Measurements from ENCODE around the gene ASXL3. TPM values are rescaled to one million over a fixed set of nuclear protein-coding genes. Genes with fewer than 3 reads are reported as not detected.

Gene ASXL3
- total RNA-seq, 1 experiment from 2014 or later, result not detected

DNA sequence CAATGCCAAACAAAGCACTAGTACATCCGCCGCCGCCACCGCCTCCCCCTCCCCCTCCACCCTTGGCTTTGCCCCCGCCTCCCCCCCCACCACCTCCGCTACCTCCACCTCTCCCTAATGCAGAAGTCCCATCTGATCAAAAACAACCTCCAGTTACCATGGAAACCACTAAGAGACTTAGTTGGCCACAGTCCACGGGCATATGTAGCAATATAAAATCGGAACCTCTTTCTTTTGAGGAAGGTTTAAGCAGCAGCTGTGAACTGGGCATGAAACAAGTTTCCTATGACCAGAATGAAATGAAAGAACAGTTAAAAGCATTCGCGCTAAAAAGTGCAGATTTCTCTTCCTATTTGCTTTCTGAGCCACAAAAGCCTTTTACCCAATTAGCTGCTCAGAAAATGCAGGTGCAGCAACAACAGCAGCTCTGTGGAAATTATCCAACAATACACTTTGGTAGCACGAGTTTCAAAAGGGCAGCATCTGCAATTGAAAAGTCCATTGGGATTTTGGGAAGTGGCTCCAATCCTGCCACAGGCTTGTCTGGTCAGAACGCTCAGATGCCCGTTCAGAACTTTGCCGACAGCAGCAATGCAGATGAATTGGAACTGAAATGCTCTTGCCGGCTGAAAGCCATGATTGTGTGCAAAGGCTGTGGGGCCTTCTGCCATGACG, 168.0 kb downstream of the ASXL3 start:
- H4K20me1 ChIP-seq (ENCODE audit: insufficient read depth), result no peaks in the 10 kb centered on the region
- H3K9me3 ChIP-seq (ENCODE audit: insufficient read depth, low read depth), result no peaks in the 10 kb centered on the region
- no peaks in the 10 kb centered on the region for H3K36me3 ChIP-seq (ENCODE audit: low read depth)
- intact Hi-C loops (cut with micrococcal nuclease; ENCODE audit: unreplicated experiment), result no loop called here
- no peaks in the 10 kb centered on the region for H3K4me1 ChIP-seq (replicated peaks; ENCODE audit: insufficient read depth)
- no peaks in the 10 kb centered on the region for H3K9me2 ChIP-seq (ENCODE audit: insufficient read depth)
- no peak overlapping the region for H3K4me3 ChIP-seq
- no peak for DNase-seq
- H3K27ac ChIP-seq, result no peak overlapping the region
- POLR2A ChIA-PET (ENCODE audit: unreplicated experiment), result no interaction called here
- no TSS peak for BruUV-seq (replicated peaks)
- H3K4me2 ChIP-seq, result no peak overlapping the region
- H3K27me3 ChIP-seq (ENCODE audit: insufficient read depth, low read depth), result no peaks in the 10 kb centered on the region
- no peaks in the 10 kb centered on the region for H3F3A ChIP-seq (ENCODE audit: insufficient read depth, low read depth)
- H3K79me2 ChIP-seq (ENCODE audit: low read depth), result no peaks in the 10 kb centered on the region
- TF ChIP-seq, protein P1, sequence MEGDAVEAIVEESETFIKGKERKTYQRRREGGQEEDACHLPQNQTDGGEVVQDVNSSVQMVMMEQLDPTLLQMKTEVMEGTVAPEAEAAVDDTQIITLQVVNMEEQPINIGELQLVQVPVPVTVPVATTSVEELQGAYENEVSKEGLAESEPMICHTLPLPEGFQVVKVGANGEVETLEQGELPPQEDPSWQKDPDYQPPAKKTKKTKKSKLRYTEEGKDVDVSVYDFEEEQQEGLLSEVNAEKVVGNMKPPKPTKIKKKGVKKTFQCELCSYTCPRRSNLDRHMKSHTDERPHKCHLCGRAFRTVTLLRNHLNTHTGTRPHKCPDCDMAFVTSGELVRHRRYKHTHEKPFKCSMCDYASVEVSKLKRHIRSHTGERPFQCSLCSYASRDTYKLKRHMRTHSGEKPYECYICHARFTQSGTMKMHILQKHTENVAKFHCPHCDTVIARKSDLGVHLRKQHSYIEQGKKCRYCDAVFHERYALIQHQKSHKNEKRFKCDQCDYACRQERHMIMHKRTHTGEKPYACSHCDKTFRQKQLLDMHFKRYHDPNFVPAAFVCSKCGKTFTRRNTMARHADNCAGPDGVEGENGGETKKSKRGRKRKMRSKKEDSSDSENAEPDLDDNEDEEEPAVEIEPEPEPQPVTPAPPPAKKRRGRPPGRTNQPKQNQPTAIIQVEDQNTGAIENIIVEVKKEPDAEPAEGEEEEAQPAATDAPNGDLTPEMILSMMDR (conservative IDR thresholded peaks at IDR 0.05), result no peak
- TF ChIP-seq EZH2 (IDR thresholded peaks at IDR 0.05; ENCODE audit: low read depth), result no peak
- CTCF ChIA-PET, result no interaction called here
- no peak overlapping the region for H2AFZ ChIP-seq

DNA sequence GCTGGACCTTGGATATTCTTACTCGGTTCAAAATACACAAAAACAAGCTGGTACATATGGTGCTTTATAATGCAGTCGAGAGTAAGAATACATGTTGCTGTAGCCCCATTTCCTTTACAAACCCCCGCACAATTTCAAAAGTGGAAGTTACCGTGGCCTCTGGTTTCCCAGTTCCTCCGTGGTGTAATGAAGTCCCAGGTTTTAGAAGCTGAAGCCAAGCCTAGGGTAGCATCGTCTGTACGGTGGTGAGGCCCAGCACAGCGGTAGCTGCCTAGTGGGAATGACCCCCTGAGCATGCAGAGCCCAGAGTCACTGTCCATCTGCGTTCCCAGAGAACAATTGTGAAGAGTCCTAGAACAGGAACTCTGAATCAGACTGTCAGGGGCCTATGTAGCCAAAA, 171.8 kb downstream of the ASXL3 start:
- Histone ChIP-seq H3K27ac (no peak overlapping the region), H3K4me3 (no peak overlapping the region), H3K27me3 (ENCODE audit: insufficient read depth, low read depth) (no peaks in the 10 kb centered on the region), H3K9me3 (ENCODE audit: insufficient read depth, low read depth) (no peaks in the 10 kb centered on the region), H4K20me1 (ENCODE audit: insufficient read depth) (no peaks in the 10 kb centered on the region), H3F3A (ENCODE audit: insufficient read depth, low read depth) (no peaks in the 10 kb centered on the region), H3K4me1 (replicated peaks; ENCODE audit: insufficient read depth) (no peaks in the 10 kb centered on the region), H3K36me3 (ENCODE audit: low read depth) (no peaks in the 10 kb centered on the region), H3K9me2 (ENCODE audit: insufficient read depth) (no peaks in the 10 kb centered on the region), H3K79me2 (ENCODE audit: low read depth) (no peaks in the 10 kb centered on the region), H2AFZ (no peak overlapping the region), H3K4me2 (no peak overlapping the region)
- CTCF ChIA-PET, result no interaction called here
- POLR2A ChIA-PET (ENCODE audit: unreplicated experiment), result no interaction called here
- no peak for DNase-seq
- TF ChIP-seq, protein P1 (conservative IDR thresholded peaks at IDR 0.05), result no peak
- TF ChIP-seq EZH2 (IDR thresholded peaks at IDR 0.05; ENCODE audit: low read depth), result no peak
- intact Hi-C loops (cut with micrococcal nuclease; ENCODE audit: unreplicated experiment), result no loop called here
- no TSS peak for BruUV-seq (replicated peaks)

DNA sequence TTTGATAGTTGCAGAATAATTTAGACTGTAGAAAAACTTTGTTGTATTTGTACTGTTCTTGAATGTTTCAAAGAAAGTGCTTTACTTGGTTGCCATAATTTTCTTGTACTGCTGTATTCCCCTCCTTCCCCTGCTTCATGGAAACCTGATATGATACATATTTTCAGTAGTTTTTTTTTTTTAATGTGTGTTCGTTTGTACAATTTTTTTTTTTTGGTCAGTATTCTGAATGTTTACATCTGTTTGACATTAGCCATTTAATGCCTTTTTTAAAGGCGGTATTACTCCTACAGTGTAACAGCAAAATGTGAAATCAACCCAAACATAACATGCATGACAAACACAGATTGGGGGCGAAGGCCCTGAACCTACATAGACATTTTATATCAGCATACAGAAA, 172.3 kb downstream of the ASXL3 start:
- Histone ChIP-seq H3F3A (ENCODE audit: insufficient read depth, low read depth) (no peaks in the 10 kb centered on the region), H3K27ac (no peak overlapping the region)
- intact Hi-C loops (cut with micrococcal nuclease; ENCODE audit: unreplicated experiment), result no loop called here

More for the DNA sequence above, 172.3 kb downstream of the ASXL3 start:
- no peaks in the 10 kb centered on the region for H3K9me3 ChIP-seq (ENCODE audit: insufficient read depth, low read depth)
- H3K4me2 ChIP-seq, result no peak overlapping the region
- POLR2A ChIA-PET (ENCODE audit: unreplicated experiment), result no interaction called here
- BruUV-seq (replicated peaks), result no TSS peak
- H3K4me1 ChIP-seq (replicated peaks; ENCODE audit: insufficient read depth), result no peaks in the 10 kb centered on the region
- no peaks in the 10 kb centered on the region for H3K27me3 ChIP-seq (ENCODE audit: insufficient read depth, low read depth)
- CTCF ChIA-PET, result no interaction called here
- TF ChIP-seq, protein P1 (conservative IDR thresholded peaks at IDR 0.05), result no peak
- TF ChIP-seq EZH2 (IDR thresholded peaks at IDR 0.05; ENCODE audit: low read depth), result no peak
- no peak overlapping the region for H3K4me3 ChIP-seq
- H3K36me3 ChIP-seq (ENCODE audit: low read depth), result no peaks in the 10 kb centered on the region
- H2AFZ ChIP-seq, result no peak overlapping the region
- H3K79me2 ChIP-seq (ENCODE audit: low read depth), result no peaks in the 10 kb centered on the region
- no peak for DNase-seq
- H3K9me2 ChIP-seq (ENCODE audit: insufficient read depth), result no peaks in the 10 kb centered on the region
- no peaks in the 10 kb centered on the region for H4K20me1 ChIP-seq (ENCODE audit: insufficient read depth)
